MG63 (cell line): ENCODE results near the gene EEF1AKMT3. TPM values are rescaled to one million over a fixed set of nuclear protein-coding genes. Genes with fewer than 3 reads are reported as not detected.
"Not testable (repeated sequence)": the region's sequence is repeated elsewhere in the genome, so short reads cannot be mapped to it uniquely, and the experiment has no call there.

Experiments
- DNase-seq: peaks from one replicate; pipeline ENCODE4 v3.0.0-alpha.2; 2020
- H3K27me3 ChIP-seq: fragments of 250-450 bp; sonication (Bioruptor Pico); 2 replicates; pipeline ENCODE4 v1.5.1; 2020; ENCODE audit warnings: mild to moderate bottlenecking, moderate library complexity
- H3K36me3 ChIP-seq: fragments of 250-450 bp; sonication (Bioruptor Pico); 2 replicates; pipeline ENCODE4 v1.5.1; 2020; ENCODE audit warnings: mild to moderate bottlenecking, moderate library complexity
- H3K4me3 ChIP-seq: fragments of 250-450 bp; sonication (Bioruptor Pico); 2 replicates; pipeline ENCODE4 v1.5.1; 2020; ENCODE audit warnings: mild to moderate bottlenecking, moderate library complexity
- H3K9me3 ChIP-seq: fragments of 250-450 bp; sonication (Bioruptor Pico); 2 replicates; pipeline ENCODE4 v1.5.1; 2020; ENCODE audit warnings: mild to moderate bottlenecking, moderate library complexity
- total RNA-seq: library from RNA; depleted of rRNA; stranded (reverse); fragments of >200 nt; shearing (Covaris generic); gene quantifications from 2 replicates; pipeline ENCODE4 v1.2.3, GENCODE V29; 2014; ENCODE audit warnings: low replicate concordance

Gene EEF1AKMT3
- total RNA-seq, 1 experiment from 2014 or later = 20.9 TPM

- Histone ChIP-seq H3K36me3 (peaks cover 32% of the 10 kb centered on the region), H3K27me3 (peaks cover 33% of the 10 kb centered on the region), H3K4me3 (no peak overlapping the region), H3K9me3 (no peaks in the 10 kb centered on the region)
- DNase-seq = no peak
Observed at GRCh38 chr12:57767305-57767698, 5.1 kb upstream of the EEF1AKMT3 start.

GRCh38 chr12:57767876-57768275 is 4.5 kb upstream of the EEF1AKMT3 start:
- peaks cover 32% of the 10 kb centered on the region for H3K36me3 ChIP-seq
- no peak overlapping the region for H3K4me3 ChIP-seq
- peaks cover 33% of the 10 kb centered on the region for H3K27me3 ChIP-seq
- no peaks in the 10 kb centered on the region for H3K9me3 ChIP-seq
- DNase-seq = no peak

- H3K4me3 ChIP-seq = no peak overlapping the region
- peaks cover 40% of the 10 kb centered on the region for H3K36me3 ChIP-seq
- DNase-seq = no peak
- H3K27me3 ChIP-seq = peaks cover 24% of the 10 kb centered on the region
- H3K9me3 ChIP-seq = no peaks in the 10 kb centered on the region
Observed at GRCh38 chr12:57769594-57769993, 2.8 kb upstream of the EEF1AKMT3 start.

- Histone ChIP-seq H3K27me3 (peaks cover 13% of the 10 kb centered on the region), H3K36me3 (peaks cover 43% of the 10 kb centered on the region), H3K9me3 (no peaks in the 10 kb centered on the region), H3K4me3 (peak overlapping the region; percentile 84)
- DNase-seq = no peak
Observed at GRCh38 chr12:57770734-57771133, 1.7 kb upstream of the EEF1AKMT3 start.

- Histone ChIP-seq H3K9me3 (no peaks in the 10 kb centered on the region), H3K27me3 (peaks cover 6% of the 10 kb centered on the region), H3K4me3 (peak overlapping the region; percentile 84), H3K36me3 (peaks cover 49% of the 10 kb centered on the region)
- DNase-seq = peak; percentile 93
Observed at GRCh38 chr12:57771236-57771872, 1.1 kb upstream of the EEF1AKMT3 start.

GRCh38 chr12:57771873-57772428 is 463 bp upstream of the EEF1AKMT3 start, which contains the start of gene METTL1:
METTL1 (minus strand) TSS chr12:57772105; CDS start chr12:57772083, 22 bp downstream.
- Histone ChIP-seq H3K27me3 (peaks cover under 1% of the 10 kb centered on the region; the same call in 1 of the 2 replicates), H3K4me3 (peak within 1 kb of the TSS; percentile 84), H3K9me3 (no peaks in the 10 kb centered on the region), H3K36me3 (peaks cover 49% of the 10 kb centered on the region)
- DNase-seq = peak; percentile 97

GRCh38 chr12:57774634-57775033 is 2.2 kb downstream of the EEF1AKMT3 start:
- DNase-seq, H3K4me3 ChIP-seq, H3K27me3 ChIP-seq, H3K9me3 ChIP-seq: not testable (repeated sequence)
- H3K36me3 ChIP-seq = peaks cover 36% of the 10 kb centered on the region

- H3K27me3 ChIP-seq = no peaks in the 10 kb centered on the region
- H3K9me3 ChIP-seq = no peaks in the 10 kb centered on the region
- H3K4me3 ChIP-seq = no peak overlapping the region
- DNase-seq = no peak
- H3K36me3 ChIP-seq = peaks cover 32% of the 10 kb centered on the region
Observed at GRCh38 chr12:57775044-57775443, 2.6 kb downstream of the EEF1AKMT3 start.

- Histone ChIP-seq H3K9me3 (no peaks in the 10 kb centered on the region), H3K4me3 (no peak overlapping the region), H3K36me3 (peaks cover 25% of the 10 kb centered on the region), H3K27me3 (no peaks in the 10 kb centered on the region)
- no peak for DNase-seq
Observed at GRCh38 chr12:57775563-57776246, 3.3 kb downstream of the EEF1AKMT3 start.

GRCh38 chr12:57776247-57776587 is 3.8 kb downstream of the EEF1AKMT3 start:
- no peak for DNase-seq
- no peaks in the 10 kb centered on the region for H3K27me3 ChIP-seq
- peaks cover 22% of the 10 kb centered on the region for H3K36me3 ChIP-seq
- no peak overlapping the region for H3K4me3 ChIP-seq
- no peaks in the 10 kb centered on the region for H3K9me3 ChIP-seq

GRCh38 chr12:57777367-57777766 is 5.0 kb downstream of the EEF1AKMT3 start:
- no peak overlapping the region for H3K4me3 ChIP-seq
- no peak for DNase-seq
- no peaks in the 10 kb centered on the region for H3K9me3 ChIP-seq
- H3K36me3 ChIP-seq = peaks cover 22% of the 10 kb centered on the region
- H3K27me3 ChIP-seq = no peaks in the 10 kb centered on the region

GRCh38 chr12:57777911-57778310 is 5.5 kb downstream of the EEF1AKMT3 start:
- Histone ChIP-seq H3K4me3 (no peak overlapping the region), H3K27me3 (no peaks in the 10 kb centered on the region), H3K36me3 (peaks cover 22% of the 10 kb centered on the region), H3K9me3 (no peaks in the 10 kb centered on the region)
- no peak for DNase-seq

GRCh38 chr12:57779736-57780135 is 7.3 kb downstream of the EEF1AKMT3 start:
- no peaks in the 10 kb centered on the region for H3K27me3 ChIP-seq
- no peaks in the 10 kb centered on the region for H3K9me3 ChIP-seq
- peaks cover 22% of the 10 kb centered on the region for H3K36me3 ChIP-seq
- no peak overlapping the region for H3K4me3 ChIP-seq
- no peak for DNase-seq

GRCh38 chr12:57780284-57780897 is 8.0 kb downstream of the EEF1AKMT3 start:
- Histone ChIP-seq H3K4me3 (no peak overlapping the region), H3K36me3 (peaks cover 27% of the 10 kb centered on the region), H3K9me3 (no peaks in the 10 kb centered on the region), H3K27me3 (no peaks in the 10 kb centered on the region)
- no peak for DNase-seq

GRCh38 chr12:57781244-57781643 is 8.8 kb downstream of the EEF1AKMT3 start:
- no peak overlapping the region for H3K4me3 ChIP-seq
- H3K36me3 ChIP-seq = peaks cover 28% of the 10 kb centered on the region
- H3K27me3 ChIP-seq = no peaks in the 10 kb centered on the region
- DNase-seq = no peak
- no peaks in the 10 kb centered on the region for H3K9me3 ChIP-seq

- DNase-seq = no peak
- peaks cover 33% of the 10 kb centered on the region for H3K36me3 ChIP-seq
Observed at GRCh38 chr12:57781801-57782200, 9.4 kb downstream of the EEF1AKMT3 start.

GRCh38 chr12:57782243-57782607 is 9.8 kb downstream of the EEF1AKMT3 start:
- H3K9me3 ChIP-seq = no peaks in the 10 kb centered on the region
- no peaks in the 10 kb centered on the region for H3K27me3 ChIP-seq
- peaks cover 35% of the 10 kb centered on the region for H3K36me3 ChIP-seq
- no peak for DNase-seq
- peak overlapping the region; percentile 71 for H3K4me3 ChIP-seq

More at GRCh38 chr12:57781801-57782200, 9.4 kb downstream of the EEF1AKMT3 start:
- Histone ChIP-seq H3K27me3 (no peaks in the 10 kb centered on the region), H3K9me3 (no peaks in the 10 kb centered on the region), H3K4me3 (no peak overlapping the region)
